Stomach smooth muscle (tissue), 2 donors: ENCODE data around the gene DGKQ.
"Not testable (repeated sequence)": the region's sequence is repeated elsewhere in the genome, so short reads cannot be mapped to it uniquely, and the experiment has no call there.

ENCODE experiments used
- H3K27ac ChIP-seq: one replicate; pipeline ENCODE4 v1.7.0; 2013; ENCODE audit warnings: mild to moderate bottlenecking, low read length, inconsistent platforms
- H3K27me3 ChIP-seq, 2 donors: one replicate each; pipeline ENCODE4 v1.7.0; 2013; ENCODE audit warnings: low read length in 2 of 2; ENCODE audit not compliant: insufficient read depth in 2 of 2, control insufficient read depth in 1 of 2
- H3K36me3 ChIP-seq, 2 donors: one replicate each; pipeline ENCODE4 v1.7.0; 2013; ENCODE audit warnings: low read length in 2 of 2; ENCODE audit not compliant: control insufficient read depth in 2 of 2, insufficient read depth in 2 of 2
- H3K4me1 ChIP-seq: one replicate; pipeline ENCODE4 v1.7.0; 2013; ENCODE audit warnings: low read length; ENCODE audit not compliant: control insufficient read depth, insufficient read depth
- H3K4me3 ChIP-seq, 2 donors: one replicate each; pipeline ENCODE4 v1.7.0; 2013; ENCODE audit warnings: low read length in 2 of 2
- H3K9ac ChIP-seq, 2 donors: one replicate each; pipeline ENCODE4 v1.7.0; 2013; ENCODE audit warnings: low read length in 2 of 2, mild to moderate bottlenecking in 1 of 2
- H3K9me3 ChIP-seq, 2 donors: one replicate each; pipeline ENCODE4 v1.7.0; 2013; ENCODE audit warnings: low read length in 2 of 2; ENCODE audit not compliant: control insufficient read depth in 2 of 2
- donor health status: healthy.
- donor health status: Pancreatic carcinoma.

Gene DGKQ

GRCh38 chr4:925171-925570 lies 48.2 kb downstream of the DGKQ start:
- Histone ChIP-seq H3K4me1 (peaks cover 10% of the 10 kb centered on the region), H3K9ac (no peak overlapping the region), H3K27ac (no peak overlapping the region), H3K36me3 (peaks cover 3 to 4% of the 10 kb centered on the region in 2 donors), H3K9me3 (no peaks in the 10 kb centered on the region), H3K4me3 (no peak overlapping the region), H3K27me3 (no peaks in the 10 kb centered on the region)

GRCh38 chr4:924107-925096 lies 49.0 kb downstream of the DGKQ start:
- H3K27me3 ChIP-seq: no peaks in the 10 kb centered on the region
- H3K36me3 ChIP-seq: peaks cover 3 to 4% of the 10 kb centered on the region in 2 donors
- H3K9ac ChIP-seq: no peak overlapping the region
- H3K4me3 ChIP-seq: no peak overlapping the region
- H3K27ac ChIP-seq: no peak overlapping the region
- H3K4me1 ChIP-seq: peaks cover 10% of the 10 kb centered on the region
- no peaks in the 10 kb centered on the region for H3K9me3 ChIP-seq

- Histone ChIP-seq H3K9ac (no peak overlapping the region), H3K9me3 (no peaks in the 10 kb centered on the region), H3K36me3 (peaks cover 3 to 4% of the 10 kb centered on the region in 2 donors), H3K4me3 (no peak overlapping the region), H3K4me1 (peaks cover 6% of the 10 kb centered on the region), H3K27ac (no peak overlapping the region), H3K27me3 (no peaks in the 10 kb centered on the region)
Measured at GRCh38 chr4:921830-922331, 51.5 kb downstream of the DGKQ start.

- H3K36me3 ChIP-seq, H3K4me3 ChIP-seq, H3K4me1 ChIP-seq, H3K27me3 ChIP-seq, H3K9me3 ChIP-seq, H3K27ac ChIP-seq, H3K9ac ChIP-seq: not testable (repeated sequence)
Measured at GRCh38 chr4:919004-919680, 54.2 kb downstream of the DGKQ start.

- not testable (repeated sequence) for H3K9ac ChIP-seq, H3K27me3 ChIP-seq, H3K4me3 ChIP-seq, H3K9me3 ChIP-seq, H3K27ac ChIP-seq, H3K4me1 ChIP-seq, H3K36me3 ChIP-seq
Measured at GRCh38 chr4:918591-918990, 54.8 kb downstream of the DGKQ start.

- Histone ChIP-seq H3K9ac (no peak overlapping the region), H3K4me3 (no peak overlapping the region), H3K36me3 (peaks cover 3 to 7% of the 10 kb centered on the region in 2 donors), H3K27me3 (no peaks in the 10 kb centered on the region), H3K9me3 (no peaks in the 10 kb centered on the region), H3K4me1 (no peaks in the 10 kb centered on the region), H3K27ac (no peak overlapping the region)
Measured at GRCh38 chr4:917992-918391, 55.4 kb downstream of the DGKQ start.

GRCh38 chr4:917466-917865 lies 55.9 kb downstream of the DGKQ start:
- Histone ChIP-seq H3K36me3 (peaks cover 3 to 4% of the 10 kb centered on the region in 2 donors), H3K9me3 (no peaks in the 10 kb centered on the region), H3K27ac (no peak overlapping the region), H3K4me3 (no peak overlapping the region), H3K27me3 (no peaks in the 10 kb centered on the region), H3K9ac (no peak overlapping the region), H3K4me1 (no peaks in the 10 kb centered on the region)

GRCh38 chr4:915595-915994 lies 57.8 kb downstream of the DGKQ start:
- H3K9ac ChIP-seq: no peak overlapping the region
- H3K4me3 ChIP-seq: no peak overlapping the region
- no peak overlapping the region for H3K27ac ChIP-seq
- H3K27me3 ChIP-seq: no peaks in the 10 kb centered on the region
- no peaks in the 10 kb centered on the region for H3K9me3 ChIP-seq
- H3K4me1 ChIP-seq: no peaks in the 10 kb centered on the region
- peaks cover 3 to 12% of the 10 kb centered on the region in 2 donors for H3K36me3 ChIP-seq

- Histone ChIP-seq H3K9me3 (no peaks in the 10 kb centered on the region), H3K4me1 (no peaks in the 10 kb centered on the region), H3K4me3 (no peak overlapping the region), H3K27ac (no peak overlapping the region), H3K27me3 (no peaks in the 10 kb centered on the region), H3K9ac (no peak overlapping the region), H3K36me3 (peaks cover 3 to 12% of the 10 kb centered on the region in 2 donors)
Measured at GRCh38 chr4:915041-915474, 58.3 kb downstream of the DGKQ start.

GRCh38 chr4:914531-914930 lies 58.8 kb downstream of the DGKQ start:
- Histone ChIP-seq H3K36me3 (peaks cover 3 to 12% of the 10 kb centered on the region in 2 donors), H3K4me1 (no peaks in the 10 kb centered on the region), H3K9ac (no peak overlapping the region), H3K27me3 (no peaks in the 10 kb centered on the region), H3K4me3 (no peak overlapping the region), H3K27ac (no peak overlapping the region), H3K9me3 (no peaks in the 10 kb centered on the region)
